GM18505 (cell line): Measurements from ENCODE around the gene SPOCK2.

Experiments used
- ATAC-seq: cut with Tn5 transposase; IDR thresholded peaks from one replicate; pipeline ENCODE4 v1.9.1; 2021; ENCODE audit not compliant: unreplicated experiment
- POLR2A ChIP-seq: IDR thresholded peaks from 4 replicates; pipeline ENCODE4 v1.6.1; 2011; ENCODE audit warnings: borderline replicate concordance; ENCODE audit not compliant: insufficient read depth, insufficient read length; ENCODE audit errors: extremely low read depth

Gene SPOCK2

DNA sequence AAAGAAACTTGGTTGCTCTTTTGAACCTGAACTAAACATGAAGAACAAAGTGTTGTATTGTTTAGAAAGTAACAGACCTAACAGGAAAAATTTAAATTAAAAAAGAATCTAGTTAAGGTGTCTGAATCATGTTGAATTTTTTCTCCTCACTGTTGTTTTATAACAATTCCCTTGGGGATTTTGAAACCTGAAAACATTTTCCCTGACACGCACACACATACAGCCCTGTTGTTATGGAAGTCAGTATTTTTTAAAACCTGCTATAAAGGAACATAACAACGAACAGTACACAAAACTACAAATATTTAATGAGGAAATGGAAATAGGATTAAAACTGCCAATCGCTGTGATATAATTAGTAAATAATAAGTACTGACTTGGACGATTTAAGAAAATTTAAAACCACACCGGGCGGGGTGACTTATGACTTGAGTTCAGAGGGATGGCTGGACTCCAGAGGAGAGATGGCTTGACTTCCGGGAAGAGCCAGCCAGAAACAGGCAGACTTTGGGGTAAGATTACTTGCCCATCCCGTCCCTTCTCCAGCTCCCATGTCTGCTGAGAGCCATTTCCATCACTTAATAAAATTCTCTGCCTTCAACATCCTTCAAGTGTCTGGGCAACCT lies 16.2 kb upstream of the SPOCK2 start:
- ATAC-seq, result no peak
- TF ChIP-seq POLR2A, result no peak

GRCh38 chr10:72099600-72099921 lies 11.2 kb upstream of the SPOCK2 start:
- no peak for TF ChIP-seq POLR2A
- ATAC-seq, result no peak

GRCh38 chr10:72098836-72099599 lies 10.7 kb upstream of the SPOCK2 start:
- no peak for TF ChIP-seq POLR2A
- ATAC-seq, result no peak

- ATAC-seq, result no peak
- TF ChIP-seq POLR2A, result no peak
Measured at GRCh38 chr10:72098301-72098835, 10.0 kb upstream of the SPOCK2 start.

GRCh38 chr10:72097448-72098300 lies 9.3 kb upstream of the SPOCK2 start:
- ATAC-seq, result no peak

DNA sequence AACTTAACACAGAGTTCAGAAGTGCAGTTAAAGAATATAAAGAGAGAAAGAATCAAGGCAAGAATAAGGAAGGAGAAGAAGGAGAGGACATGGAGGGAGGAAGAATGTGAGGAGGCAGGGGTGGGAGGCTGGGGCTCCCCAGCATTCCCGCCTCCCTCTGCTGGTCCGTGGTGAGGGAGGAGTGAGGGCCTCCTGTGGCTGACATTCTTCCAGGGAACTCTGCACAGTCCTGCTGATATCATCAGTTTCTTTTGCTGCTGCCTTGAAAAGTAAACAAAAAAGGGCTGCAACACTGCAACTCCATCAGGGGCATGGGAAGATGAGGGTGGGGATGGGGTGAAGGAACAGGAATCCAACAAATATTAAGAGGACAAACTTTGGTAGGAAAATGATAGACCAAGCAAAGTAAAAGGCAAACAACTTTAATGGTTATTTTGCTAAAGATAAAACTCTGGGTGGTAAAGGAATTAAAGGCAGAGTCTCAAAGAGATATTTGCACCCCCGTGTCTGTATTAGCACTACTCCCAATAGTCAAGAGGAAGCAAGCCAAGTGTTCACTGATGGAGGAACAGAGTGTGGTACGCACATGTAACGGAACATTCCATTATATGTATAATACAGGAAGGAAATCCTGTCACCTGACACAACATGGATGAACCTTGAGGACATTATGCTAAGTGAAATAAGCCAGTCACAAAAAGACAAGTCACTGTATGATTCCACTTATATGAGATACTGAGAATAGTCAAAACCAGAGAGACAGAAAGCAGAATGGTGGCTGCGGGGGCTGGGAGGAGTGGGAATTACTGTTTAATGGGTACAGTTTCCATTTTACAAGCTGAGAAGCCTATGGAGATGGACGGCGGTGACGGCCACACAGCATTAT lies 8.0 kb upstream of the SPOCK2 start:
- TF ChIP-seq POLR2A, result no peak
- ATAC-seq, result no peak

More at GRCh38 chr10:72097448-72098300, 9.3 kb upstream of the SPOCK2 start:
- TF ChIP-seq POLR2A, result no peak

DNA sequence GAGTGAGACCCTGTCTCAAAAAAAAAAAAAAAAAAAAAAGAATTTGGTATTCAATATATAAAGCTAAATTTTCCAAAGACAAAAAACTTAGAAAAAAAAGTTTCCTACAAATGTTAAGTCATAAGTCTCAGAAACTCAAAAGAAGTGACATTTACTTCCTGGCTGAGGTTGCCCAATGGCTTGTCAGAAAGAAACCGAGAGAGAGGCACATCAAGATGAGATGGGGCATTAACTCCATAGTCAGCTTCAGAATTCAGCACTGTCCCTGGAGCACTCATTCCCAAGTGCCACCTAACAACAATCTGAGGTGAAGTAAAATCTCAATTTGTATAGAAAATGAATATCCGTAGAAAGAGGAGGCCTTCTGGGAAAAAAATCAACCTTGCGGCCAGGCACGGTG lies 6.8 kb upstream of the SPOCK2 start:
- no peak for TF ChIP-seq POLR2A
- ATAC-seq, result no peak

GRCh38 chr10:72094574-72094973 lies 6.2 kb upstream of the SPOCK2 start:
- no peak for TF ChIP-seq POLR2A
- ATAC-seq, result no peak

- no peak for ATAC-seq
Measured at GRCh38 chr10:72093450-72093849, 5.1 kb upstream of the SPOCK2 start.

GRCh38 chr10:72092987-72093386 lies 4.6 kb upstream of the SPOCK2 start:
- no peak for ATAC-seq
- TF ChIP-seq POLR2A, result no peak

More at GRCh38 chr10:72093450-72093849, 5.1 kb upstream of the SPOCK2 start:
- no peak for TF ChIP-seq POLR2A

DNA sequence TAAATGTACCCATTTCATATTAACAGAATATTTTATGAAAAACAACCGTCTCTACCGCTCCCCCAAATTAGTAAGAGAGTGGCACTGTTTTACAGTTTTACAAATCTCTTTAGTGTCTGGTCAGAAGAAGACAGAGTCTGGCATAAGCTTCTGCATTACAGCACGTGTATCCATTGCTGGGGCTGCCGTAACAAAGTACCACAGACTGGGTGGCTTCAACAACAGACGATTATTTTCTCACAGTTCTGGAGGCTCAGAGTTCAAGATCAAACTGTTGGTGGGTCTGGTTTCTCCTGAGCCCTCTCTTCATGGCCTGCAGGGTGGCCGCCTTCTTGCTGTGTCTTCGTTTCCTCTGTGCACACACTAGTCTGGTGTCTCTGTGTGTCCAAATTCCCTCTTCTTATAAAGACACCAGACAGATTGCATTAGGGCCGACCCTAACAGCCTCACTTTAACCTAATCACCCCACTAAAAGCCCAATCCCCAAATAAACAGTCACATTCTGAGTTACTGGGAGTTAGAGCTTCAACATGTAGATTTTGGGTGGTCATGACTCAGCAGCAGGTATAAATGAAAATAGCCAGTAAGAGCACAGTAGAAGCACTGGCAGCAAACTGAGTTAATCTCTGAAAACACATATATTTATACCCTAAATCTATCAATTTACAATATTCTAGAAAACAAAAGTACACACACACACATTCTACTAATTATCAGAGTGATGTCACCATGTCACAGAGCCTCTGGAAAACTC lies 4.0 kb upstream of the SPOCK2 start:
- TF ChIP-seq POLR2A, result no peak
- no peak for ATAC-seq

DNA sequence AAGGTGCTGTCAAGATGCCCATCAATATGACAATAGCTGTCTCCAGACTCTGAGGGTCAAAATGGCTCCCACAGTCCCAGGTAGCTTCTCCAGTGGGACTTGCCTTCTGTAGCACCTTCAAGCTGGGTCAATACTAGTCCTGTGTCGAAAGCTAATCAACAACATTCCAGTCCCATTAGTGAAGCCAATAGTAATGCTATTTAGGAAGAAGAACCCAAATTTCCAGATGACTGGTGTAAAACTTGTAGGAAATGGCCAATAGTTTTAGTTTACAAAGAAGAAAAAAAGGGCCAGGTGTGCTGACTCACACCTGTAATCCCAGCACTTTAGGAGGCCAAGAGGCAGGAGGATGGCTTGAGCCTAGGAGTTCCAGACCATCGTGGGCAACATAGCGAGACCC lies 2.0 kb upstream of the SPOCK2 start:
- ATAC-seq, result no peak

More for the DNA sequence above, 2.0 kb upstream of the SPOCK2 start:
- TF ChIP-seq POLR2A, result no peak
